ENCODE data around the gene SLC12A9.
A peak's percentile ranks its signal among the peaks of the same experiment; 100 is the strongest.
"Not testable (repeated sequence)": the region's sequence is repeated elsewhere in the genome, so short reads cannot be mapped to it uniquely, and the experiment has no call there.

SLC12A9 gene

GRCh38 chr7:100896732-100897608 is 44.5 kb downstream of the SLC12A9 start:
- peak; percentile 89 for DNase-seq

DNA sequence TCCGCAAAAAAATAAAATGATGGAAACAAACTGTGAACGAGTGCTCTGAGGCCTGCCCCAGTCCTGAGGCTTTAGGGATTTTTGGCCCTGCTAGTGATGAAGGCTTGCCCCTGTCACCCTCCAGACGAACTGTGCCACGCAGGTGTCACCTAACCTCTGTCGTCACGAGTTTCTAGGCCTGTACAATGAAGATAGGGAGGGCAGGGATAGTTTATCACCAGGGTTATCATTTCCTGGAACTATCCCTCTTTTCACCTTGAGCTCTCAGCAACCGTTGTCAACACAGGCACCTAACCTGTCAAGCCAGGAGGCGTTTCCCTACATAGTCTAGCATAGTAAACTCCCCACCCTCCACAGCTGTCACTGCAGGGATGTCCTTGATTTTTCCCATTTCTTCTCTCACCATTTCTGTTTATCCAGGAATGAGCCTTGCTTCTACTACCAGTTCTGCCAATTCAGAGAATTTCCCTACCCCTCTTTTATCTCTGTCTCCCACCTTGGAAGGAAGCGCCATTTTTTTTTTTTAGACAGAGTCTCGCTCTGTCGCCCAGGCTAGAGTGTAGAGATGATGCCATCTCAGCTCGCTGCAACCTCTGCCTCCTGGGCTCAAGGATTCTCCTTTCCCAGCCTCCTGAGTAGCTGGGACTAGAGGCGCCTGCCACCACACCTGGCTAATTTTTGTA is 45.4 kb downstream of the SLC12A9 start:
- DNase-seq: no peak

GRCh38 chr7:100899432-100899831 is 46.9 kb downstream of the SLC12A9 start:
- DNase-seq: no peak

DNA sequence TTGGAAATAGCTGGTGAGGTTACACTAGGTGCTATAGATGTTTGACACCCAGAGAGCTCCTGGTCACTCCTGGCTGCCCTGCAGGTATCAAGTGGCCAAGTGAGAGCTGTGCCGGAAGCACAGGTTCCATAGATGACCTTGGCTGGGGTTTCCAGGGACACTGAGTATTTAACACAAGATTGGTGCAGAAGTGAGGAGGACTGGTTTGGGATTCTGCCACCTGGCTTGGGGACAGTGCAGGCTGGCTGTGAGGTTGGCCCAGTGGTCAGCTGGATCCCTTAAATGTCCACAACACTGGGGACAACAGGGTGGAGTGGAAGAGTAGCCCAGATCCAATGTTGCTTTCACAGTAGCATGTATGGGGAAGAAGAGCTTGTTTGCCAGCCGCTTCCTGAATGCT is 48.5 kb downstream of the SLC12A9 start:
- no peak for DNase-seq

DNA sequence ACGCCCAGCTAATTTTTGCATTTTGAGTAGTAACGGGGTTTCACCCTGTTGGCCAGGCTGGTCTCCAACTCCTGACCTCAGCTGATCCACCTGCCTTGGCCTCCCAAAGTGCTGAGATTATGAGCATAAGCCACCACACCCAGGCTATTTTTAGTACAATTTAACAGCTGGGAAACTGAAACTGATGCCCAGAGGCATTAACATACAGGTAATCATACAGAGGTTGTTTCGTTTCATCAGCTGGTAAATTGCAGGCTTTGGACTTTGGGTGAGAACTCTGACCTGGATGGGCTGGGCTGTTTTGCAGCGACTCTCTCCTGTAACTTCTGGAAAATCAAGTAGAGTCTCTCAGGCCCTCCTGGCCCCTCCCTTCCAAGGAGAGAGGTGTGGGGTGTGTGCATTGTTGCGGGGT is 49.4 kb downstream of the SLC12A9 start:
- no peak for DNase-seq

GRCh38 chr7:100902638-100903037 is 50.1 kb downstream of the SLC12A9 start:
- DNase-seq: no peak

GRCh38 chr7:100908512-100908911 is 56.0 kb downstream of the SLC12A9 start:
- no peak for DNase-seq

DNA sequence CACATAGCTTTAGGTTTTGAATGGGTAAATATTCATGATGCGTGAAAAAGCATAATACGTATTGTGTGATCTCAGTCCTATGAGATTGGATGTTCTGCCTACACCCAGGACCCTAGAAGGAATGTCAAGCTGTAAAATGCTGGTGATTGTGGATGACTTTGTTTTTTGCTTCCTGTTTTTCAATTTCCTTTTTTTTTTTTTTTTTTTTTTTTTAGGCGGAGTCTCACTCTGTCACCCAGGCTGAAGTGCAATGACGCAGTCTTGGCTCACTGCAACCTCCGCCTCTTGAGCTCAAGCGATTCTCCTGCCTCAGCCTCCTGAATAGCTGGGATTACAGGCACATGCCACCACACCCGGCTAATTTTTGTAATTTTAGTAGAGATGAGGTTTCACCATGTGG is 57.9 kb downstream of the SLC12A9 start:
- DNase-seq: not testable (repeated sequence)

- DNase-seq: no peak
These were observed 59.0 kb downstream of the SLC12A9 start for GRCh38 chr7:100911484-100911883.

DNA sequence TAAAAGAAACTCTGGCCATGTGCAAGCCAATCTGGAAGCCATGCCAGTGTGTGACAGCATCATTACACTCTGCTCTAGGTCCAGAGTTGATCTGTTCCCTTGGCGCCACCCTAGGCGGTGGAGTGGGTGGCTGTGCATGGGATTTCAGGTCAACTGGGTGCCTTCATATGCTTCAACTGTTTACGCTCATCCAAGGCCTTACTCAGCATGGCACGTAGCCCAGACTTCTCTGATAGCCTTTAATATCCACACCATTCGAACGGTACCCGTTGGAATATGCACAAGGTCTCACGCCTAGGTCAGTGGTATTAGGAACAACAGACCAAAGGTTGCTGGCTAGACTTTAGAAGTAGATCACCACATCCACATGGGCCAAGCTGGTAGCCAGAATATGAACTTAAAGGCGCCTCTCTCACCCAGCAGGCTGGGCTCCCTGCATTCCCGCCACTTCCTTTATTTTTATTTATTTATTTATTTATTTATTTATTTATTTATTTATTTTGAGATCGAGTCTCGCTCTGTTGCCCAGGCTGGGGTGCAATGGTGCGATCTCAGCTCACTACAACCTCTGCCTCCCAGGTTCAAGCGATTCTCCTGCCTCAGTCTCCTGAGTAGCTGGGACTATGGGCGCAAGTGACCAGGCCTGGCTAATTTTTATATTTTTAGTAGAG is 61.8 kb downstream of the SLC12A9 start:
- DNase-seq: no peak

DNA sequence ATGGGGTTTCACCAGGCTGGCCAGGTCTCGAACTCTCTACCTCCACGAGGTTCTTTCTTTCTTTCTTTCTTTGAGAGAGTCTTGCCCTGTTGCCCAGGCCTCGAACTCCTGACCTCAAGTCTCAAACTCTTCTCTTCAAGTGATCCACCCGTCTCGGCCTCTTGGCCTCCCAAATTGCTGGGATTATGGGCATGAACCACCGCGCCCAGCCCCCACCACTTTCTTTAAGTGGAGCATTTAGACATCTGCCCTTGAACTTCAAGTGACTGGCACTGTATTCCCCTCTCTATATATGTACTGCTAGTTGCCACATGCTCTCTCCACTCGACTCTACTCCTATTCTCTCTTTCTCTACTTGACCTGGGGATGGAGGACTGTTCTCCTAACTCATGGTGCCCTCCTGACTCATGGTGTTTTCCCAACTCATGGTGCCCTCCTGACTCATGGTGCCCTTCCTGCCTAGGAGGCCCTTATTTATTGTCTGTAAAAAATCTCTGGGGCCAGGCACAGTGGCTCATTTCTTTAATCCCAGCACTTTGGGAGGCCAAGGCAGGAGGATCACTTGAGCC is 62.5 kb downstream of the SLC12A9 start:
- DNase-seq: no peak
